ENCODE measurements around the gene KIF14. TPM values are rescaled to one million over a fixed set of nuclear protein-coding genes. Genes with fewer than 3 reads are reported as not detected.

The KIF14 gene
- total and polyA plus RNA-seq, 2 of the 13 experiments (the other 11 are each of a cell fraction or from before 2014, with no cell fraction given): 3.3 to 11.2 TPM

DNA sequence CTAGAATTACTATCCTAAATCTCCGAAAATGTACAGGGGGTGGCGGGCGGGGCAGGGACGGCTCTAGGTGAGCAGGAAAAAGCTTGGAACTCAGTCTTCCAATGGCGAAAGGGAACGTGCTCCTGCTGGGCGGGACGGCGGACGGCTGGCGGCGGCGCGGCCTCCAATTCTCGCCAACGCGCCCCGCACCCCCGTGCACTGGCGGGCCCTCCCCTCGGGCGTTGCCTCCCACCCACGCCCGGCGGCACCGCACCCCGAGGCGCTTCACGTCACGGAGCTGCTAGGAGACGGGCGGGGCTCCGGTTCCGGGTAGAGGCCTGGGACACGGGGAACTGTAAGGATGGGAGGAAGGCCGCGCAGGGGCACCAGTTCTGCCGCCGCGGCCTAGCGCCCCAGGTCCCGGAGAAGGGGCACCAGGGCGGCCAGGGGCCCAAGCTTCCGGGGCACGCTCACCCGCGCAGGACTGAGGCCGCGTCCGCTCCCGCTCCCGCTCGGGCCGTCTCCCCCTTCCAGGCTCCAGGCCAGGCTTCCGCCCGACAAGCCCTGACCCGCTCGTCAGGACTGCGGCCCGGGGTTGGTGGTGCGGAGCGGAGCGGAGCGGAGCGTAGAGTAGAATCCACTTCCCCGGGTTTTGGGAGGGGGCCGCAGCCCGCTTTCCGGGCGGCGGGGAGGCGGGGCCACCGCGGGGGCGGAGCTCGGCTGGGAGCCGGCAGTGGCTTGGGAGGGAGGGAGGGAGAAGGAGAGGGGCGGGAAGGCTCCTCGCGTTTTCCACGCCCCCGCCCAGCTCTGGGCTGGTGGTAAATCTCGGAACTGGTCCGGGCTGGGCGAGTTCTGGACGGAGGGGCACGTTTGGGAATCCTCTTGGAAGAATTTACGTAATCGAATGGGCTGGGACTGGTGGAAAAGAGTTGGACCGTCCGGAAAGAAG is 49.0 kb upstream of the KIF14 start, which contains the start of gene DDX59 (continued):
- TF ChIP-seq, protein P1, sequence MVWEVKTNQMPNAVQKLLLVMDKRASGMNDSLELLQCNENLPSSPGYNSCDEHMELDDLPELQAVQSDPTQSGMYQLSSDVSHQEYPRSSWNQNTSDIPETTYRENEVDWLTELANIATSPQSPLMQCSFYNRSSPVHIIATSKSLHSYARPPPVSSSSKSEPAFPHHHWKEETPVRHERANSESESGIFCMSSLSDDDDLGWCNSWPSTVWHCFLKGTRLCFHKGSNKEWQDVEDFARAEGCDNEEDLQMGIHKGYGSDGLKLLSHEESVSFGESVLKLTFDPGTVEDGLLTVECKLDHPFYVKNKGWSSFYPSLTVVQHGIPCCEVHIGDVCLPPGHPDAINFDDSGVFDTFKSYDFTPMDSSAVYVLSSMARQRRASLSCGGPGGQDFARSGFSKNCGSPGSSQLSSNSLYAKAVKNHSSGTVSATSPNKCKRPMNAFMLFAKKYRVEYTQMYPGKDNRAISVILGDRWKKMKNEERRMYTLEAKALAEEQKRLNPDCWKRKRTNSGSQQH (CRISPR knock-in tag; IDR thresholded peaks at IDR 0.05; ENCODE audit: low read depth): no peak
- TF ChIP-seq ZNF337 (CRISPR knock-in tag; IDR thresholded peaks at IDR 0.05; ENCODE audit: borderline replicate concordance, low read depth): peak; percentile 87; the same call in 1 of the 2 replicates
- peak; percentile 43; the same call in 1 of the 2 replicates for TF ChIP-seq ZNF121 (CRISPR knock-in tag; IDR thresholded peaks at IDR 0.05)
- TF ChIP-seq, protein P2, sequence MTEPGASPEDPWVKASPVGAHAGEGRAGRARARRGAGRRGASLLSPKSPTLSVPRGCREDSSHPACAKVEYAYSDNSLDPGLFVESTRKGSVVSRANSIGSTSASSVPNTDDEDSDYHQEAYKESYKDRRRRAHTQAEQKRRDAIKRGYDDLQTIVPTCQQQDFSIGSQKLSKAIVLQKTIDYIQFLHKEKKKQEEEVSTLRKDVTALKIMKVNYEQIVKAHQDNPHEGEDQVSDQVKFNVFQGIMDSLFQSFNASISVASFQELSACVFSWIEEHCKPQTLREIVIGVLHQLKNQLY (CRISPR knock-in tag; IDR thresholded peaks at IDR 0.05): peak; percentile 49; the same call in 1 of the 2 replicates
- peak; percentile 74; the same call in 1 of the 2 replicates for TF ChIP-seq GATAD2A (CRISPR knock-in tag; IDR thresholded peaks at IDR 0.05)
- TF ChIP-seq, protein P3, sequence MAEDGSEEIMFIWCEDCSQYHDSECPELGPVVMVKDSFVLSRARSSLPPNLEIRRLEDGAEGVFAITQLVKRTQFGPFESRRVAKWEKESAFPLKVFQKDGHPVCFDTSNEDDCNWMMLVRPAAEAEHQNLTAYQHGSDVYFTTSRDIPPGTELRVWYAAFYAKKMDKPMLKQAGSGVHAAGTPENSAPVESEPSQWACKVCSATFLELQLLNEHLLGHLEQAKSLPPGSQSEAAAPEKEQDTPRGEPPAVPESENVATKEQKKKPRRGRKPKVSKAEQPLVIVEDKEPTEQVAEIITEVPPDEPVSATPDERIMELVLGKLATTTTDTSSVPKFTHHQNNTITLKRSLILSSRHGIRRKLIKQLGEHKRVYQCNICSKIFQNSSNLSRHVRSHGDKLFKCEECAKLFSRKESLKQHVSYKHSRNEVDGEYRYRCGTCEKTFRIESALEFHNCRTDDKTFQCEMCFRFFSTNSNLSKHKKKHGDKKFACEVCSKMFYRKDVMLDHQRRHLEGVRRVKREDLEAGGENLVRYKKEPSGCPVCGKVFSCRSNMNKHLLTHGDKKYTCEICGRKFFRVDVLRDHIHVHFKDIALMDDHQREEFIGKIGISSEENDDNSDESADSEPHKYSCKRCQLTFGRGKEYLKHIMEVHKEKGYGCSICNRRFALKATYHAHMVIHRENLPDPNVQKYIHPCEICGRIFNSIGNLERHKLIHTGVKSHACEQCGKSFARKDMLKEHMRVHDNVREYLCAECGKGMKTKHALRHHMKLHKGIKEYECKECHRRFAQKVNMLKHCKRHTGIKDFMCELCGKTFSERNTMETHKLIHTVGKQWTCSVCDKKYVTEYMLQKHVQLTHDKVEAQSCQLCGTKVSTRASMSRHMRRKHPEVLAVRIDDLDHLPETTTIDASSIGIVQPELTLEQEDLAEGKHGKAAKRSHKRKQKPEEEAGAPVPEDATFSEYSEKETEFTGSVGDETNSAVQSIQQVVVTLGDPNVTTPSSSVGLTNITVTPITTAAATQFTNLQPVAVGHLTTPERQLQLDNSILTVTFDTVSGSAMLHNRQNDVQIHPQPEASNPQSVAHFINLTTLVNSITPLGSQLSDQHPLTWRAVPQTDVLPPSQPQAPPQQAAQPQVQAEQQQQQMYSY (CRISPR knock-in tag; IDR thresholded peaks at IDR 0.05): peak; percentile 99
- TF ChIP-seq EED (CRISPR knock-in tag; IDR thresholded peaks at IDR 0.05): peak; percentile 73; the same call in 1 of the 2 replicates
- peak; percentile 58 for TF ChIP-seq ZNF431 (CRISPR knock-in tag; IDR thresholded peaks at IDR 0.05; ENCODE audit: borderline replicate concordance, low read depth)
- TF ChIP-seq, protein P4, sequence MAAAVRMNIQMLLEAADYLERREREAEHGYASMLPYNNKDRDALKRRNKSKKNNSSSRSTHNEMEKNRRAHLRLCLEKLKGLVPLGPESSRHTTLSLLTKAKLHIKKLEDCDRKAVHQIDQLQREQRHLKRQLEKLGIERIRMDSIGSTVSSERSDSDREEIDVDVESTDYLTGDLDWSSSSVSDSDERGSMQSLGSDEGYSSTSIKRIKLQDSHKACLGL (CRISPR knock-in tag; IDR thresholded peaks at IDR 0.05): peak; percentile 86
- TF ChIP-seq ZNF331 (CRISPR knock-in tag; IDR thresholded peaks at IDR 0.05): peak; percentile 94
- TF ChIP-seq, protein P5, sequence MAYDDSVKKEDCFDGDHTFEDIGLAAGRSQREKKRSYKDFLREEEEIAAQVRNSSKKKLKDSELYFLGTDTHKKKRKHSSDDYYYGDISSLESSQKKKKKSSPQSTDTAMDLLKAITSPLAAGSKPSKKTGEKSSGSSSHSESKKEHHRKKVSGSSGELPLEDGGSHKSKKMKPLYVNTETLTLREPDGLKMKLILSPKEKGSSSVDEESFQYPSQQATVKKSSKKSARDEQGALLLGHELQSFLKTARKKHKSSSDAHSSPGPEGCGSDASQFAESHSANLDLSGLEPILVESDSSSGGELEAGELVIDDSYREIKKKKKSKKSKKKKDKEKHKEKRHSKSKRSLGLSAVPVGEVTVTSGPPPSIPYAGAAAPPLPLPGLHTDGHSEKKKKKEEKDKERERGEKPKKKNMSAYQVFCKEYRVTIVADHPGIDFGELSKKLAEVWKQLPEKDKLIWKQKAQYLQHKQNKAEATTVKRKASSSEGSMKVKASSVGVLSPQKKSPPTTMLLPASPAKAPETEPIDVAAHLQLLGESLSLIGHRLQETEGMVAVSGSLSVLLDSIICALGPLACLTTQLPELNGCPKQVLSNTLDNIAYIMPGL (CRISPR knock-in tag; IDR thresholded peaks at IDR 0.05; ENCODE audit: borderline replicate concordance in 1 of 2, low read depth in 1 of 2): peak; percentile 81 to 82
- TF ChIP-seq, protein P6, sequence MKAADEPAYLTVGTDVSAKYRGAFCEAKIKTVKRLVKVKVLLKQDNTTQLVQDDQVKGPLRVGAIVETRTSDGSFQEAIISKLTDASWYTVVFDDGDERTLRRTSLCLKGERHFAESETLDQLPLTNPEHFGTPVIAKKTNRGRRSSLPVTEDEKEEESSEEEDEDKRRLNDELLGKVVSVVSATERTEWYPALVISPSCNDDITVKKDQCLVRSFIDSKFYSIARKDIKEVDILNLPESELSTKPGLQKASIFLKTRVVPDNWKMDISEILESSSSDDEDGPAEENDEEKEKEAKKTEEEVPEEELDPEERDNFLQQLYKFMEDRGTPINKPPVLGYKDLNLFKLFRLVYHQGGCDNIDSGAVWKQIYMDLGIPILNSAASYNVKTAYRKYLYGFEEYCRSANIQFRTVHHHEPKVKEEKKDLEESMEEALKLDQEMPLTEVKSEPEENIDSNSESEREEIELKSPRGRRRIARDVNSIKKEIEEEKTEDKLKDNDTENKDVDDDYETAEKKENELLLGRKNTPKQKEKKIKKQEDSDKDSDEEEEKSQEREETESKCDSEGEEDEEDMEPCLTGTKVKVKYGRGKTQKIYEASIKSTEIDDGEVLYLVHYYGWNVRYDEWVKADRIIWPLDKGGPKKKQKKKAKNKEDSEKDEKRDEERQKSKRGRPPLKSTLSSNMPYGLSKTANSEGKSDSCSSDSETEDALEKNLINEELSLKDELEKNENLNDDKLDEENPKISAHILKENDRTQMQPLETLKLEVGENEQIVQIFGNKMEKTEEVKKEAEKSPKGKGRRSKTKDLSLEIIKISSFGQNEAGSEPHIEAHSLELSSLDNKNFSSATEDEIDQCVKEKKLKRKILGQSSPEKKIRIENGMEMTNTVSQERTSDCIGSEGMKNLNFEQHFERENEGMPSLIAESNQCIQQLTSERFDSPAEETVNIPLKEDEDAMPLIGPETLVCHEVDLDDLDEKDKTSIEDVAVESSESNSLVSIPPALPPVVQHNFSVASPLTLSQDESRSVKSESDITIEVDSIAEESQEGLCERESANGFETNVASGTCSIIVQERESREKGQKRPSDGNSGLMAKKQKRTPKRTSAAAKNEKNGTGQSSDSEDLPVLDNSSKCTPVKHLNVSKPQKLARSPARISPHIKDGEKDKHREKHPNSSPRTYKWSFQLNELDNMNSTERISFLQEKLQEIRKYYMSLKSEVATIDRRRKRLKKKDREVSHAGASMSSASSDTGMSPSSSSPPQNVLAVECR (CRISPR knock-in tag; IDR thresholded peaks at IDR 0.05; ENCODE audit: borderline replicate concordance): peak; percentile 78
- TF ChIP-seq ZNF225 (CRISPR knock-in tag; IDR thresholded peaks at IDR 0.05): 0 out of 2 replicates have a peak, but pooled peaks have one; percentile 82
- TF ChIP-seq MIER2 (CRISPR knock-in tag; IDR thresholded peaks at IDR 0.05): no peak
